NOMO-1 (cell line): ENCODE results near the gene ERICH6B.
A peak's percentile ranks its signal among the peaks of the same experiment; 100 is the strongest.

Experiments
- DNase-seq, 2 experiments: peaks; one replicate each; lab custom pipeline; 2025; ENCODE audit not compliant: unreplicated experiment in 2 of 2; lab: John Stamatoyannopoulos, UW

Gene ERICH6B

GRCh38 chr13:45545686-45546409 is 69.7 kb downstream of the ERICH6B start:
- DNase-seq = no peak

GRCh38 chr13:45544520-45544919 is 71.0 kb downstream of the ERICH6B start:
- no peak for DNase-seq

DNA sequence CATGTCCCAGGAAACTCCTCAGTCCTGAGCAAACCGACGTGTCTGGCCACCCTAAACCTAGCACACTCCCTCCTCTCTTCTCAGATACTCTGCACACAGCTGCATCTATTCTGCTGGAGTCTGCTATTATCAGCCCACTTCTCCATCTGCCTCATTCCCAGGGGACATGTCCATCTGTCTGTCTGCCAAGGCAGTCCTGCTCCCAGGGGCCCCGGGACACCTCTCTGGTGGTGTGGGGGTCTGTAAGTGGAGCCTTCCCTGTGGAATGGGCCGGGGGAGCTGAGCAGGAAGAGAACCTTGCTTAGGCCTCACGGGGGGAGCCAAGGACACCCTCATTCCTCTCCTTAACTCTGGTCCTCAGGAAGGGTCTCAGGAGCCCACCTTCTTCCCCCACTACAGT is 72.7 kb downstream of the ERICH6B start:
- DNase-seq = no peak

- no peak for DNase-seq
Measured at GRCh38 chr13:45542391-45542790, 73.1 kb downstream of the ERICH6B start.

GRCh38 chr13:45541806-45542205 is 73.7 kb downstream of the ERICH6B start:
- no peak for DNase-seq

GRCh38 chr13:45540864-45541263 is 74.7 kb downstream of the ERICH6B start:
- DNase-seq = no peak

- no peak for DNase-seq
Measured at GRCh38 chr13:45540195-45540594, 75.3 kb downstream of the ERICH6B start.

DNA sequence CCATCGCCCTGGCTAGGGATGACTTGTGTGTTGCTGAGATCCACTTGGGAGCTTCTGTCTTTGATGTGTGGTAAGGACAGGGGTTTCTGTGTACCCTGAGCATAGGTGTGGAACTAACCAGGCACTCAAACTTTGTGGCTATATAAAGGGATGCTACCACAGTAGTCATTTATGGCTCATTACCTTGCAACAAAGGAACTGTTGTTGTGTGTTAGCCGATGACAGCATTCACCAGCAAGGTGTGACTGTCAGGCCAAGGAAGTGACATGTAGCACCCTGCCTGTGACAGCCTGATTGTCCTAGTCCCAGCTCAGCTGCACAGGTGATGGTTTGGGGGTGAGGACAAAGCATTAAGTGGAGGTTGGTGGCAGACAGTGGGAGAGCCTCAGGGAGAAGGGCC is 77.2 kb downstream of the ERICH6B start:
- DNase-seq = no peak

- DNase-seq = no peak
Measured at GRCh38 chr13:45537516-45537915, 78.0 kb downstream of the ERICH6B start.

DNA sequence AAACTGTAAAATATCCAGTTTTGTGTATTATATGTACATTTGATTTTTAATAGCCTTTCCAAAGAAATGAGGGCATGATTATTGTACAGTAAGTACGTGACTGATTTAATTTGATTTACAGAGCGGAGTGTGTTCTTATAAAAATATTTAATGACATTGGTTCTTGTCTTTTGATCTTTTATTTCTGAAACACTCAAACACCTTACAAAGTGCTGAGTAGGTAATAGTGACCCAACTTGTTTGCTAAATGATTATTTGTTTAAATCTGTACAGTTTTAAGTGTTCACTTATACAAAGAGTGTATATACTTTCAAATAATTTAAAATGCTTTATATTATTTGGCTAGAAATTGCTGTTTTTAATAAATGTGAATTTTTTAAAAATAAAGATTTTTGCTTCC is 79.3 kb downstream of the ERICH6B start:
- DNase-seq = no peak

DNA sequence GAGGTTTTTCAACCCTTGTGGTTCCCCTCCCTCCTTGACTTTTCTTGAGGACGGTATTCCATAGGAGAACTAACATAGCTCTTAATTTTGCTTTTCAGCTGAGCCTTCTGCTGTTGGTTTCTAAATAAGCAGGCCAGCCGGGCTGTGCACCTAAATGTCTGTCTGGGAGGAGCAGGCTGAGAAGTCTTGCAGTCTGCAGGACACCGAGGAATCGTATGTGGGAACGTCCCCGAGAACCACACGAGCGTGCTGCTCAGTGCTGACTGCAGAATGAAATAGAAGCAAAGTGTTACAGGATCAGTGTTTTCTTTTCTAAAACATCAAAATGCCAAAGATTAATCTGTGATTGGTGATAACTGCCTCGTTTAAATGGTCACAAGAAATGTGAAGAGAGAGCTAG is 80.9 kb downstream of the ERICH6B start:
- DNase-seq = no peak

GRCh38 chr13:45529758-45530157 is 85.8 kb downstream of the ERICH6B start:
- DNase-seq = no peak

GRCh38 chr13:45527699-45528462 is 87.7 kb downstream of the ERICH6B start:
- DNase-seq = no peak

- DNase-seq = no peak
Measured at GRCh38 chr13:45522571-45522970, 93.0 kb downstream of the ERICH6B start.

- DNase-seq = peak; percentile 61 to 86
Measured at GRCh38 chr13:45521297-45521696, 94.2 kb downstream of the ERICH6B start.

- peak; percentile 22 to 83 for DNase-seq
Measured at GRCh38 chr13:45519493-45519892, 96.0 kb downstream of the ERICH6B start.

DNA sequence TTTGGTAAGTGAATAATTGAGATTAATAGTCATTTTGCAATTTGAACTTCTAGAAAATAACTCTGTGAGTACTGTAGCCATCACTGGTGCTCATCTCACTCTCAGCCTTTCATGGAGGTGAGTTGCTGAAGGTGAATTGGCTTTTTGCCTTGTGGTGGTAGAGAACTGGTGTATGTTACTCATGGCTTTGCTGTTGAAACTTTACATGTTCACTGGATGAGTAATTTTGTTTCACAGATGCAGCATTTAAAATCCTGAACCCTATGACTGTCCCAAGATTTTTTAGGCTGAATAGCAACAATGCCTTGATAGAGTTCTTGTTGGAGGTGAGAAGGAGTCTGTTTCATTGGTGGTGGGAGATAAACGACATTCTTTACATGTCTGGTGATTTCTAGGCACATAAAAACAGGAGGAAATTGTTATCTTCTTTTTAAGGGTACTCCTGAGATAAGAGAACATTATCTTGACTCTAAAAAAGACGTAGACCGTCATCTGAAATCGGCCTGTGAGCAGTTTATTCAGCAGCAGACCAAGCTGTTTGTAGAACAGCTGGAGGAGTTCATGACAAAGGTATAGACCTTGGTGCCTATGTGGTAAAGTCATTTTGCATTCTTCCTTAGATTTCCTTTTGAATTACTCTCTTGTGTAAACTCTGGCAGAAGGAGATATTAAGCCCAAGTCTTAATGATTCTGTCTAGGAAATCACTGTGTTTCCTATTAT is 96.9 kb downstream of the ERICH6B start:
- DNase-seq = no peak

GRCh38 chr13:45516757-45517156 is 98.8 kb downstream of the ERICH6B start:
- no peak for DNase-seq

- DNase-seq = no peak
Measured at GRCh38 chr13:45512098-45512496, 103.4 kb downstream of the ERICH6B start.

DNA sequence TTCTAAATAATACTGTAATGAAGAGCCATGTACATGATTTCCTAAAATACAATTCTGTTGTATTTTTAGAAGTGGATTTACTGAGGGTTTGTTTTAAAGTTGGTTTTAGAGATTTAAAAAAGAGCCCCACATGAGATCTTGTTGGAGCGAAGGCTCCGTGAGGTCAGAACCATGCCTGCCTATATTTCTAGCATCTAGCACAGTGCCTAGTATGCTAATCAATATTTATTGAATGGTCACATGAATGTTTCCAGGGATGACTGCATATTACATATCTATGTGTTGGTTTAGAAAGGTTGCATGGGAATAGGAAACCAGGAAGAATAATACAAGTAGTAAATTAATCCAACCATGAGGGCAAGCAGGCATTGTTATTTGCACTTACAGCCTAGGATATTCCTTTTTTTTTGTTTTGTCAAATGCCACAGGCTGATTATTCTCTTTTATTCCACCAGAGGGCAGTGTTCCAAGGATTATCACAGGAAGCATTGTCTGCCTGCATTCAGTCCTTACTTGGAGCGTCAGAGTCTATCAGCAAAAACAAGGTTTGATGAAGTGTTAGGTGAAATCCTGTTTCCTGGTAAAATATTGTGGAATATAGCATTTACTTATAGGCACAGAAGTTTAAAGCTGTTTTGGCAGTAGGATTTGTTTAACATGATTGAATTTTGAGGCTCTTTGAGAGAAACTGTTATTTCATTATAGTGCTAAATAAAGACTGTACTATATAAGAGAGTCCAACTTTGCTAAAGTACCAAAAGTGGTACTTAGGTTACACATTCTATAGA is 104.0 kb downstream of the ERICH6B start:
- peak; percentile 26 to 62 for DNase-seq

GRCh38 chr13:45510672-45511071 is 104.9 kb downstream of the ERICH6B start:
- DNase-seq = no peak
